ENCODE data around the gene CAPN8. TPM values are rescaled to one million over a fixed set of nuclear protein-coding genes. Genes with fewer than 3 reads are reported as not detected.
A peak's percentile ranks its signal among the peaks of the same experiment; 100 is the strongest.

CAPN8 gene
- not detected in 2 replicates for total RNA-seq

- no peak for DNase-seq (ENCODE audit: low read depth)
- H3K4me3 ChIP-seq (ENCODE audit: low read depth, low read length) = no peak within 1 kb of the TSS
- no peak for TF ChIP-seq CTCF (conservative IDR thresholded peaks at IDR 0.05; ENCODE audit: low read depth, low read length)
Measured at GRCh38 chr1:223665592-223666312, at the start of gene CAPN8. TSS of gene CAPN8 (minus strand) at chr1:223665701. CDS start at chr1:223665646, 55 bp downstream.

DNA sequence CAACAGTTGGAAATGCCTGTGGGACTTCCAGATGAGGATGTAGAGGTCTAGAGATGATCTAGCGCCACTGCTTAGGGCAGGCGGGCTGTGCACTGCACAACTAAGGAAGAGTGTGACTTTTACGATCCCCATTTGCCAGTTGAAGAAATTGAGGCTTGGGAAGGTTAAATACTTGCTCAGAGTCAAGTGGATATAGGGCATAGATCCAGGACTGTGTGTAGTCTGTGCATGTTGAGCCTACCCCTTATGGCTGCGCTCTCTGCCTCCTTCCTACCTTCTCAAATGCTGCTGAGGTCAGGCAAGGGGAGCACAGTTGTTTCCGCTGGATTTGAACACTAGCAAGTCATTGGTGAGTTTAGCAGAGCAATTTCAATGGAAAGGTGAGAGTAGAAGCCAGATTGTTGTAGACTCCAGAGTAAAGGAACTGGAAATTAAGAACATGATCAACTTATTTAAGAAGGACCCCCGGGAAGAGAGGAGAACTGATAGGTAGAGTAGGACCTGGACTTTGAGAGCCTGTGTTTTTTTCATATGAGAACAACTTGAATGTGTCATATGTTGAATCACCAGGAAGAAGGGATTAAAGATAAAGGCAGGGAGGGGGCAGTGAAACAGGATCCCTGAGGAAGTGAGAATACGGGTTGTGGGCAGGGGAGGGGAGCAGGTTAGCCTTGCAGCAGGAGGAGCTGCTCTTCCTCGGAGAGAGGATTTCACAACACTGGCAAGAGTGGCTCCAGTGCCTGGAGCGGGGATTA is 49.5 kb upstream of the CAPN8 start:
- no peak for TF ChIP-seq CTCF (conservative IDR thresholded peaks at IDR 0.05; ENCODE audit: low read depth, low read length)
- no peak for DNase-seq (ENCODE audit: low read depth)
- H3K4me3 ChIP-seq (ENCODE audit: low read depth, low read length) = peak overlapping the region; percentile 91

DNA sequence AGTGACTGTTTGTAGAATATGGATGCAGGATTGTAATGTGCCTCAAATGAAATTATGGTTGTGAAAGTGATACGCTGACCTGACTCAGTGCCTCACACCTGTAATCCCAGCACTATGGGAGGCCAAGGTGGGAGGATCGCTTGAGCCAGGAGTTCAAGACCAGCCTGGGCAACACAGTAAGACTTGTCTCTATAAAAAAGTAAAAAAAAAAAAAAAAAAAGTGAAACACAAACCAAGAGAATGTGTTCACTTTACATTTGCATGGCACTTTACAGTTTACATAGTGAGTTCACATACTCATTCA is 48.9 kb upstream of the CAPN8 start:
- H3K4me3 ChIP-seq (ENCODE audit: low read depth, low read length) = peak overlapping the region; percentile 91
- no peak for DNase-seq (ENCODE audit: low read depth)
- no peak for TF ChIP-seq CTCF (conservative IDR thresholded peaks at IDR 0.05; ENCODE audit: low read depth, low read length)

DNA sequence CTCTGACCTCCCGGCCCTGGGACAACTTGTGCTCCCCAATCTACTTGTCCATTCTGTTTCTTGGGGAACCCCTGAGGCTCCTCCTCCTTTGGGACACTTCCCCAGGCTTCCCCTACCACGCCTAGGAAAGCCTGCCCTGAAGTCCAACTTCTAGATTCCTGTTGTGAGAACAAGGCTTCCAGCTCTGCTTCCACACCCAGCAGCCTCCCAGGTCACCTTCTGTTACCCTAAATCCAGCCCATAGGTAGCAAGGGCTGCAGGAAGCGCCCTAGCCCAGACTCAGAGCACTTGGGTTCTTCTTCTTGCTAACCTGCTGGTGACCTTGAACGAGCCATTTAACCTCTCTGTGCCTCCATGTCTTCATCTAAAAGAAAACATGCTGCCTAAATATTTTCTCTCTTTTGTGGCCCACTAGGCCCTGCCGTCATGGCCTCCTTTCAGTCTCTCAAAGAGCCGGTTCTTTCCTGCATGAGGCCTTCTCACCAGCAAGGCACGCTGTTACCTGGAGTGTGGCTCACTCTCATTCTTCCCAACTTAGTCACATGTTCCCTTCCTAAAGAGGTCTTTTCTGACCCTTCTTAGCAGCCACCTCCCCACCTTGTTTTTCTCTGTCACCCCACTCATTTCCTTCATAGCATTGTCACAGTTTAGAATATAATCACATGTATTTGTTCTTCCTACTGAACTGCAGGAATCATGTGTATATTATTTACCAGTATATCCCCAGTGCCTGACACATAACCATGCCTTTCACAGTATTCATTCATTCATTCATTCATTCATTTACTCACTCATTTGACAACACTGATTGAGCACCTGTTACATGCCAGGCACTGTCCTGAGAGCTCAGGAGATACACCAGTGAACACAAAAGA is 48.3 kb upstream of the CAPN8 start:
- H3K4me3 ChIP-seq (ENCODE audit: low read depth, low read length) = peak overlapping the region; percentile 91
- no peak for TF ChIP-seq CTCF (conservative IDR thresholded peaks at IDR 0.05; ENCODE audit: low read depth, low read length)
- DNase-seq (ENCODE audit: low read depth) = no peak

GRCh38 chr1:223712850-223713474 is 47.5 kb upstream of the CAPN8 start:
- peak overlapping the region; percentile 91 for H3K4me3 ChIP-seq (ENCODE audit: low read depth, low read length)
- TF ChIP-seq CTCF (conservative IDR thresholded peaks at IDR 0.05; ENCODE audit: low read depth, low read length) = no peak
- DNase-seq (ENCODE audit: low read depth) = no peak

GRCh38 chr1:223712194-223712849 is 46.8 kb upstream of the CAPN8 start, which contains the start of gene CAPN2:
TSS of gene CAPN2 (plus strand) at chr1:223712539. CDS start at chr1:223712641, 102 bp downstream.
- peak; percentile 58 for TF ChIP-seq CTCF (conservative IDR thresholded peaks at IDR 0.05; ENCODE audit: low read depth, low read length)
- DNase-seq (ENCODE audit: low read depth) = no peak

More at GRCh38 chr1:223712194-223712849, 46.8 kb upstream of the CAPN8 start, which contains the start of gene CAPN2:
- peak within 1 kb of the TSS; percentile 91 for H3K4me3 ChIP-seq (ENCODE audit: low read depth, low read length)

All from epithelial cell of proximal tubule (primary cell).